ENCODE results near the gene RAD9A. TPM values are rescaled to one million over a fixed set of nuclear protein-coding genes. Genes with fewer than 3 reads are reported as not detected.

Gene RAD9A
- total RNA-seq, 1 donor from 2014 or later: 8.1 TPM

DNA sequence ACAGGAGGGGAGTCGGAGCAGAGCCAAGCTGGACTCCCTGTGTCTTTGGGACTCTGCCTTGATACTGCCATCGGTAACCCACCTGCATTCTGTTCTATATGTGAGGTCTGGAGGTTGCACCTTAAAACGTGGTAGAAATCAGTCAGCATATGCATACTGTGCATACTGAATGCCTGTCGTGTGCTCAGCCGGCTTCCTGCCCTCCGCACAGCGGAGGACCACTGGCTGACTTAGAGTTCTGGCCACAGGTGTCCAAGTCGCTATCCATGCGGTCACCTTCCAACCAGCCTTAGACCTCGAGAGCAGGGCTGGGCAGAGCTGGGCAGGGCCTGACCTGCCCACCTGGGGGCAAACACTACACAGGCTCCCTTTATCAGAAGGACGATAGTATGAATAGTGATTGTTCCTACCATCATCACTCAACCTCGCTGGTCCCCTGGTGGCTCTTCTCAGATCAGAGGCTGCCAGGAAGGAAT lies 15.9 kb downstream of the RAD9A start:
- no peak for DNase-seq (ENCODE audit: low read depth)

DNA sequence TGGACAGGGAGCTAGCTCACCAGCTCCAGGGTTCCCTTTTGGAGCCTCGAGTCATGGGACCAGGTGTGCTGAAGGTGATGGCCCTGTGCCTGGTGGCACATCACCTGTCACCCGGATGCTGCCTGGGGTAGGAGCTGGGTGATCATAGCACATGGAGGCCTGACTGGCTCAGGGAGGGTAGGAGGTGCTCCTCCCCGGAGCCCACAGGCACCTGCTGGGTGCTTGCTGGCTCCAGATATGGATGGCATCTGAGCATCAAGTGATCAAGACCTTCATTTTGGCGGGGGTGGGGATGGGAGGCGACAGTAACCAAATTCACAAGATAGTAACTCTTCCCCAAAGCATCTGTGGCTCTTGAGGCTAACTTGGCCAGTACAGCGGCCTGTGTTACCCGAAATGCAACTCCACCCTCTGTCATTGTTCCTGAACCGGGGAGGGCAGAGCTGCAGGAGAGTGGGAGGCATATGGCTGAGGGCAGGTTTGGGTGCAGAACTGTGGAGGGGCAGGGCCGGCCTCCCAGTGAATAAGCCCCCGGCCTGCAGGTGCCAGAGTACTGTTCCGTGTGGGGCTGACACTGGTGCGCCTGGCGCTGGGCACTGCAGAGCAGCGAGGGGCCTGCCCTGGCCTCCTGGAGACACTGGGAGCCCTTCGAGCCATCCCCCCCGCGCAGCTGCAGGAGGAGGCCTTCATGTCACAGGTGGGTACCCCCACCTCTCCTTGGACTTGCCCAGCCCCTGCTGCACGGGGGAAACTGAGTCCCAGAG lies 16.8 kb downstream of the RAD9A start:
- no peak for DNase-seq (ENCODE audit: low read depth)

DNA sequence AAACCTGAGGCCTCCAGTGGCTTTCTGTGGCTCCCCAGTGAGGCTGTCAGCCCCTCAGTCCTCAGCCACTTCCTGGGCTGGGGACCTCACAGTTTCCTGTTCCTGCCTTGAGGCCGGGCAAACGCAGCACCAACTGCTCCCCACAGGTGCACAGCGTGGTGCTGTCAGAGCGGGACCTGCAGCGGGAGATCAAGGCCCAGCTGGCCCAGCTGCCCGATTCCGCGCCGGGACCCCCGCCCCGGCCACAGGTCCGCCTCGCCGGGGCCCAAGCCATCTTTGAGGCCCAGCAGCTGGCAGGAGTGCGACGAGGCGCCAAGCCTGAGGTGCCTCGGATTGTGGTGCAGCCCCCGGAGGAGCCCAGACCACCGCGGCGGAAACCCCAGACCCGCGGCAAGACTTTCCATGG lies 17.5 kb downstream of the RAD9A start:
- no peak for DNase-seq (ENCODE audit: low read depth)

DNA sequence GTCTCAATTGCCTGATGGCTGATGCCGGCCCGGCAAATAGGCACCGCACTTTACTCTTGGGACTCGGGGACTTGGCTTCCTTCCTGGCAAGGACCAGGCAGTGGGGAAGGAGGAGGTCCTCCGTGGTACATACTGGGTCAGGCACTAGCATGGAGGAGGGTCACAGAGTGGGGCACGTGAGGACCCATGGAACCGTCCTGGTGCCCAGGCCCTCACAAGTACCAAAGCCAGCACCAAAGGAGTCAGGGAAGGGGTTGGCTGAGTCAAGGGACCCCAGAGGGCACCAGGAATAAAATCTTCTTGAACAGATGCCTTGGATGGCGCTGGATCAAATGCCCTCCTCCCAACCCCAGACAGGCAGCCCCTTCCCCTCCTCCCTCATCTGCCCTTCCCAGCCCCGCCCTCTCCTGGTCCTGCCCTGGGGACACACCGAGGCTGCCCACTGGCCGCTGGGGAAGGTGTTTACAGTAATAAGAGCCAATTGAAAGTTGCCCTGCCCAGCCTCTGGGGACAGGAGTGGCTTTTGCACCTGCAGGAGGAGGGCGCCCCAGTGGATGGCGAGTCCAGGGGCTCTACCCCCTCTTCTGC lies 18.1 kb downstream of the RAD9A start:
- DNase-seq (ENCODE audit: low read depth): no peak

DNA sequence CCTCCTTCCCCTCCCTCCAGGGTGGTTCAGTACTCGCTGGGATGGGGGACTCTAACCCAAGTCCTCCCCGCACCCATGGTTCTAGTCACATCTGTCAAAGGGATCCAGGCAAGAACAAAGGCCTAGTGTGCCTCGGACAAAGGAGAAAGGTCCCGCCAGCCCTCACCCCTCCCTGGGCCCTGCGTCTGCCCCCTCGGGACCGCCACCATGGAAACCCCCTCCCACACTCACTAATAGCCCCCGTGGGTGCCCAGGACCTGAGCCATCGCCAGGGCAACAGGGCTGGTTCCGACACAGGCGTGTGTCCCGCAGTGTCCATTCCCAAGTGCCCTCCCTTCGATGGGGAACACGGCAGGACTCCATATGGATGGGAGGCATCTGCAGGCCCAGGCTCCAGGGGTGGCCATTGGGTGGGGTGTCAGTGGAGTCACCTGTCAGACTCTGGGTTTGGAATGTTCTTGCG lies 18.6 kb downstream of the RAD9A start:
- DNase-seq (ENCODE audit: low read depth): no peak

DNA sequence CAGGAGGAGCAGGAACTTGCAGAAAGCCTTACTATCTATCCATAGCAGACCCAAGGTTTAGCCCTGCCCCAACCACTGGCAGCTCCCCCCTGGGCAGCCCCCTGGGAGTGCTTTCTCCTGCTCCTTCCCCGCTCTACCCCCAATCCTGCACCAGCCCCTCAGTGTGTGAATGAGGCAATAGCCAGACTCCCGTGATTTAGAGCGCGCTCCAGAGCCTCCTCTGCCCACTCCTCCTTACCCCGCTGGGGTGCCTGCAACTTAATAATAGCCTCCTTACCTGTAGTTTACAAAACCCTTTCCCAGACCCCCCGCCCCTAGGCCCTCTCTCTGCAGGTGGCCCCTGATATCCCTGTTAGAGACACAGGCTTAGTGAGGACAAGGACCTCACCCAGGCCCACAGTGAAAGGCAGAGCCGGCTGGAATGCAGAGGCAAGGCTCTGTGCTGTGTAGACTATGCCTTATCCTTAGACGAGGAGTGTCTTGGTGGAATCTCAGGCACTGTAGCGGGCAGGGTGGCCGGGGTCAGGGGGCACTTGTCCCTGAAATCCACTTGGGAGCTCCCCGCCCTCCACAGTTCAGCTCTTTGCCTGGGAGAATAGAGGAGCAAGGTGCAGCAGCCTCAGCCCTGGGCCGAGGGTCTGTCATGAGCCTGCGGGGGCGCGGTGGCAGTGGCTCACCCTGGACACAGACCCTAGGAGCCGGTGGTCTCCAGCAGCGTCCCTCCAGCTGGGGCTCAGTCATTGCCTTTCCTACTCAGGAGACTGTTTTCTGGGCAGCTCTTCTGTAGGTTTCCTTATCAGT lies 19.4 kb downstream of the RAD9A start:
- DNase-seq (ENCODE audit: low read depth): no peak

DNA sequence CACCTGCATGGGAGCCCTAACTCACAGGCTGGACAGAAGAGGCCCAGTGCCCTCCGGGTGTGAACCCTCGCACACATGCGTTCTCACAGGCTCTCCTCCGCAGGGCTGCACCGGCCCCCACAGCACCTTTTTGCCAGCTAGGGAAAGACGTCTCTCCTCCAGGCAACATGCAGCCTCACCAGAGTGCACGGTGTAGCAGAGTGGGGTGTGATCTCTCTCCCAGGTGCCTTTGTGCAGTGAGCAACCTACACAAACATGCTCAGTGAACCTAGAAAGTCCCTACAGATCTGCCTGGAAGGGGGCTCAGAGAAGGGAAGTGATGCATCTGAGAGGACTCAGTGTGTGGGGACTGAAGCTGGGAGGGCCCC lies 20.0 kb downstream of the RAD9A start:
- no peak for DNase-seq (ENCODE audit: low read depth)

DNA sequence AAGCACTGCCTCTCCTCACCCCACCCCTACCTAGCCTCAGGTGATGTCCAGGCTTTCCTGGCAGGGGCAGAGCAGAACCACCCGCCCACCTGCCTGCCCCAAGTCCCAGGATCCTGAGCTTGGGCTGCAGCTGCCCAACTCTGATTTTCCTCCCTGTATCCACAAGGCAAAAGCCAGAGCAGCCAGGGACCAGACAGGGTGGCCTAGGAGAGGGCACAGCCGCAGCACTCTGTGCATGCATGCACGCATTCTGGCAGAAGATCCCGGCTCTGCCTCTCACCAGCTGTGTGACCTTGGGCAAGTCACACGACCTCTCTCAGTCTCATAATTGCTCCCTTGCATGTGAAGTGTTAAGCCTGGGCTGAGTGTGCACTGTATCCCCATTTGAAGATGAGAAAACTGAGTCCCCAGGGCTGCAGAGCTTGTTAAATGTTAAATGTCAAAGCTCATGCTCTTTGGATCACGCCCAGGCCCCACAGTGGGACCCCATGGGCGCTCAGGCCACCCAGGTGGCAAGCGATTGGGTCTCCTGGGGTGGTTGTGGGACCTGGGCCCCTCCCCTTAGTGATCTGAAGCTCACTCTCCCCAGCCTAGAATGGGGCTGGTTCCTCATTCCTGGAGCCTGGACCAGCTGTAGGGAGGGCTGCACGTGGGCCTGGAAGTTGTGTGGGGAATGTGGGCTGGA lies 20.9 kb downstream of the RAD9A start:
- DNase-seq (ENCODE audit: low read depth): no peak

DNA sequence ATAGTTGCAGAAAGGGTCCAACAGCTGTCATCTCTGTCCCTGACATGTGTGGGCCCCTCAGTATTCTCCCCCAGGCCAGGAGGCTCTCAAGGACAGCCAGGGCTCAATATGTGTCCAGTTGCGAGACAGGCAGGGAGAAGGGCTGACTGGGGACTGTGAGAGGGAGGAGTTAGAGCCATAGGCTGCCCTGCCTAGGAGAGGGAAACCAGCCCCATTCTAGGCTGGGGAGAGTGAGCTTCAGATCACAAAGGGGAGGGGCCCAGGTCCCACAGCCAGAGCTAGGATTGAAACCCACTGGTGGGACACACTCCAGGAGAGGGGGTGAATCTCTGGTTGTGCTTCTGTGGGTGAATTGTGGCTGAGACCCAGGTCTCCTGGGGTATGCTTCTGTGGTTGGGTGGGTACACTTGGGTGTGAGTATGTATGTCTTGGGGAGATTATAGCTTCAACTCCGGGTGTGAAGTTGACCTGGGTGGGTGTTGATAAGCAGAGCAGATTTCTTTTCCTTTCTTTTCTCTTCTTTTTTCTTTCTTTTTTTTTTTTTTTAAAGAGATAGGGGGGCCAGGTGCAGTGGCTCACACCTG lies 21.6 kb downstream of the RAD9A start:
- DNase-seq (ENCODE audit: low read depth): no peak

DNA sequence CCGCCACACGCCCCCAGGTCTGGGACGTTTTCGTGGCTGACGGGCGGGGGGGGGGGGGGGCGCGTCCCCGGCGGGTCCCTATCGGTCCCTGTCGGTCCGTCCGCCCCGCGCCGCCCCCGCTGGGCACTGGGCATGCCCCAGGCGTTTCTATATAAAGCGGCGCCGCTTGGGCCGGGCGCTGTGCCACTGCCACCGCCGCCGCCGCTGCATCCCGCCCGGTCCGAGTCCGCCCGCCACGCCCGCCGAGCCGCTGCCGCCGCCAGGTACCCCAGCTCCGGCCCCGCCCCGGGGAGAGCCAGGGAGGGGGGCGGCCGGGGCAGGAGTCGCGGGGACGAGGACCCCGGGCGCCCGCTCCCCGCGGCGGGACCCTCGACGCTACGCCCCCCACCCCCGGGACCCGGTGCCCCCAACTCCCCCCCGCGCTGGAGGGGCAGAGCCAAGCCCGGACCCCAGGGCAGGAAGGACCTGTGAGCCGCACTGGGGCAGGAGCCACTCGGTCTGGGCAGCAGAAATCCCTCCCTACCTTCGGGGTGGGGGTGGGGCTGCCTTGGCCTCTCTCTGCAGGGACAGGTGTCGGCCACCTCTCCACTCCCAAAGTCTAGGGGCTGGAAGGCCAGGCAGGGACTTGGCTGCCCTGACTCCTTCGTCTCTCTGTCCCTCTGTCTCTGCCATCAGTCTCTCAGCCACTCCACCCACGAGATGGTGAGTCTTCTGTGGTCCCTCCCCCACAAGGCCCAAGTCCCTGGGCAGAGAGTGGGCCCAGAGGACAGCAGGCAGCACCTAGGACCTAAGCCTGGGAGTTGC lies 23.9 kb downstream of the RAD9A start, which contains the start of gene CARNS1:
TSS of gene CARNS1 (plus strand) at position 178 of the 804 bp plus-strand sequence. CDS start at position 700, 522 bp downstream.
- peak; percentile 50 for DNase-seq (ENCODE audit: low read depth)

DNA sequence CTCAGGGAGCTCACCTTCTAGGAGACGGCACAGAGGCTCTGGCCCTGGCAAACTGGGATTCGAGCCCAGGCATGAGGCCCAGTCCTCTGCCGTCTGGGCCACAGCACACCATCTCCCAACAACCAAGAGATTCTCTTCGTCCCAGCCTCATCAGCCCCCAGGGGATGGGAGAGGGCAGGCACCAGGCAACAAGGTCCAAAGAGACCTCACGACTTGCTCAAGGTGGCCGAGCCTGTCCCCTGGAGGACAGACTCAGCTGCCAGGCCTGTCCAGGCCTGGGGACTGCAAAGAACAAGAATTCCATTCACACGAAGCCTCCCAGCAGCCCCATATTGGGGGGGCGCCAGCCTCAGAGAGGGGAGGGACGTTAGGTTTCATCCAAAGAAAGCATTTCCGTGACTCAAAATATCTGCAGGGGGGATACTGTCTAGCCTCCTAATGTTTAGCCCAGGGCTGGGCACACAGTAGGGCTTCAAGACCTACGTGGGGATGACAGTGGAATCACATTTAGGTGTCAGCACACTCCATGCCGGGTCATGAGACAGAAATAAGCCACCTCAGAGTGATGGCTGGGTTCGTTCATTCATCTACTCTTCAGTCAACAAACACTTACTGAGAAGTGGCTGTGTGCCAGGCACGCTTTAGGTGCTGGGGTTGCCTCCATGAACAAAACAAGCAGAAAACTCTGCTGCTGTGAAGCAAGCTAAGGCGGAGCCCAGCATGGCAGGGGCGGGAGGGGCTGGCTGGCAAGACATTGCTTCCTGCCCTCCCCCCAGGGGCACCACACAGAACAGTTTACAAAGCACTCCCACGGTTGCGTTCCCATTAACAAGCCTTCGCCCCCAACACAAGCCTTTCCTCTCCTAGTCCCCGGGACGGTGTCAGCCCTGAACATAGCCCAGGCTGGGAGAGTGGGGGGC lies 24.9 kb downstream of the RAD9A start:
- peak; percentile 60 for DNase-seq (ENCODE audit: low read depth)

DNA sequence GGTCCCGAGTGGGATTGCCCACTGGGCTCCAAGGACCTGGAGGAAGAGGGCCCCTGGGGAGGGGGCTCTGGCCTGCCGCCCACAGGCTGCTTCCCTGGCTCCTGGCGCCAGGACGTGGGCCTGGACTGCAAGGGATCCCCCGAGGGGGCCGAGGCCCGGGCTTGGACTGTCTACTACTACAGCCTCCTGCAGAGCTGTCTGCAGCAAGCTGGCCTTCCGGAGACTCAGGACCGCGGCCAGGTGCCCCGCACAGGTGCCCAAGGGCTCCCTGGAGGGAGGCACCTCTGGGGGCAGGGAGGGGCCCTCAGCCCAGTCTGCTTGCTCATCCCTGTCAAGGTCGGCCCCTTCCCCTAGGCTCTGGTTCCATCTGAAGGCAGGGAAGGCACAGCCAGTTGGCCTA lies 25.6 kb downstream of the RAD9A start:
- no peak for DNase-seq (ENCODE audit: low read depth)

DNA sequence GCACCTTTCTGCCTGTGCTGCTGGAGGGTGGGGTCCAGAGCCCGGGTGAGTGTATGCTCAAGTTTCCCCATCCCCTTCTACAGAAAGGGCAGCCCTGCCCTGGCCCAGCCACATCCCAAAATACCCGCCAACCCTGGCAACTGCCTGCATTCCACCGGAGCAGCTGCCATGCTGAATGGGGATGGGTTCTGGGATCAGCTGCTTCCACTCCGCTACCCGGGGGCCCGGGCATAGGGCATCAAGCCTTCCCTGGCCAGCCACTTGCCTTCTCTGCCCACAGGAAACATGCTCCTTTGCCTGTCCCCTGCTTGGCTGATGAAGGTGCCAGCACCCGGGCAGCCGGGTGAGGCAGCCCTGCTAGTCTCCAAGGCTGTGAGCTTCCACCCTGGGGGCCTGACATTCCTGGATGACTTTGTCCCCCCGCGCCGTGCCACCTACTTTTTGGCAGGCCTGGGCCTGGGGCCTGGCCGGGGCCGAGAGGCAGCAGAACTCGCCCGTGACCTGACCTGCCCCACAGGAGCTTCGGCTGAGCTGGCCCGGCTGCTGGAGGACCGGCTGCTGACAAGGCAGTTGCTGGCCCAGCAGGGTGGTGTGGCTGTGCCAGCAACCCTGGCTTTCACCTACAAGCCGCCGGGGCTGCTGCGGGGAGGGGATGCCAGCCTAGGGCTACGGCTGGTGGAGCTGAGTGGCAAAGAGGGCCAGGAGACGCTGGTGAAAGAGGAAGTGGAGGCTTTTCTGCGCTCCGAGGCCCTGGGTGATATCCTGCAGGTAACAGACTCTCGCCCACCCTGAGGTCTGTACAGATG lies 26.9 kb downstream of the RAD9A start:
- peak; percentile 97 for DNase-seq (ENCODE audit: low read depth)

DNA sequence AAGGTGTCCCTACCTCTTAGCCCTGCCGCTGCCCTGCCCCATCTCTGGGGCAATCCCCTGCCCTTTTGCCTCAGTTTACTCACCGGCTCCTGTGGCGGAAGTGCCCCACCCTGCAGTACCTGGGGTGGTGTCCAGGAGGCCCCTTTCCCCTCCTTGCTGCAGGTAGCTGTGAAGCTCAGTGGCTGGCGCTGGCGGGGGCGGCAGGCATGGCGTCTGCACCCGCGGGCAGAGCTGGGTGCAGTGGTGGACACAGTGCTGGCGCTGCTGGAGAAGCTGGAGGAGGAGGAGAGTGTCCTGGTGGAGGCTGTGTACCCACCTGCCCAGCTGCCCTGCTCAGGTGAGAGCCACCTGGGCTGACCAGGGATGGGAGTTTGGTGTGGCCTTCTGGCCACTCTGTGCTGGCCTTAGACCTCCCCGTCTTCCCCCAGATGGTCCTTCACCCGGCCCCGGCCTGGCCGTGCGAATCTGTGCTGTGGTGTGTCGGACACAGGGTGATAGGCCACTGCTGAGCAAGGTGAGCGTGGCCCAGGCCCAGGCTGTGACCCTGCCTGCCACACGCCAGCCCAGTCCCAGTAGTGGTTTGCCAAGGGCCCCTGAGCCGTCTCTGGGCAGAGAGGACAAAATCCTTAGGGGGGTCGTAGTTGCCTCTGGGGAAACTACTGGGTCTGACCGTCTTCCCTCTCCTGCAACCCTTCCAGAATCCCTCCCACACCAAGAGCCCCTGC lies 27.7 kb downstream of the RAD9A start:
- no peak for DNase-seq (ENCODE audit: low read depth)

DNA sequence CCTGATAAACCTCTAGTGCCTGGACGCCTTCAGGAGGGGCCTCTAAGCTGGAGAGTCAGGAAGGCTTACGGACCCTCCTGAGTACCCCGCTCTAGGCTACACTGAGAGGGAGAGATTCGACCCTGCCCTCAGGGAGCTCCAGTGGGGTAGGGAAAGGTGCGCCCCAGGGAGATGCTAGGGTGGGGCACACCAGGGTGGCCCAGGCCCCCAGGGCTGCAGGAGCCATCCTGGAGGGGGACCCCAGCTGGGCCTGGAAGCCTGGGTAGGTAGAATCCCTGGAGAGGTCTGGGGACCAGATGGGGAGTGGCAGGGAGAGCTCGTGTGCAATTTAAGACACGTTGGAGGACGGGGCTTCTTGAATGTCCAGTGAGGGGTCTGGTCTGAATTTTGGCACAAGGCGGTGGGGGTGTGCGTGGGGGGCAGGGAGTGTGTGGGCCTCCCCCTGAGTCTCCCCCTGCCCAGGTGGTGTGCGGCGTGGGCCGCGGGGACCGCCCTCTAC lies 28.4 kb downstream of the RAD9A start:
- no peak for DNase-seq (ENCODE audit: low read depth)

DNA sequence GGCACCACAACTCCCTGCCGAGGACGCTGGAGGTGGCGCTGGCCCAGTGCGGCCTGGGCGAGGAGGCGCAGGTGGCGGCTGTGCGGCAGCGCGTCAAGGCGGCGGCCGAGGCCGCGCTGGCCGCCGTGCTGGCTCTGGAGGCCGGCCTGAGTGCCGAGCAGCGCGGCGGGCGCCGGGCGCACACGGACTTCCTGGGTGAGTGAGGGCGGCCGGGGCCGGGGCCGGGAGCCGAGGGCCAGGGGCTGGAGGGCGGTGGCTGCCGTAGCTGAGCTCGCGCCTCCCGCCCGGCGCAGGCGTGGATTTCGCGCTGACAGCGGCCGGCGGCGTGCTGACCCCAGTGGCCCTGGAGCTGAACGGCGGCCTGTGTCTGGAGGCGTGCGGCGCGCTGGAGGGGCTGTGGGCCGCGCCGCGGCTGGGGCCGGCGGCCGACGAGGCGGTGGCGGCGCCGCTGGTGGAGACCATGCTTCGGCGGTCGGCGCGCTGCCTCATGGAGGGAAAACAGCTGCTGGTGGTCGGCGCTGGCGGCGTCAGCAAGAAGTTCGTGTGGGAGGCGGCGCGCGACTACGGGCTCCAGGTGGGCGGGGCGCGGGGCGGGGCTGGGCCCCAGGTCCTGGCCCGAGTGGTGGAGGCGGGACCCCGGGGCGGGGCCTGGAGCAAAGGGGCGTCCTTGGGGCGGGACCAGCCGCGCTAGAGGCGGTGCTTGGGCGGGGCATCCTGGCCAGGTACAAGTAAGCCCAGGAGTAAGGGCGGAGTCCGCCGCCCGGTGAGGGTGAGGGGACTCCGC lies 29.1 kb downstream of the RAD9A start:
- peak; percentile 94 for DNase-seq (ENCODE audit: low read depth)
